SU-DHL-6 (cell line): Measurements from ENCODE around the gene ABCC12.

Experiments
- CTCF ChIP-seq: fragments of 200-600 bp; sonication (generic); IDR thresholded peaks from one replicate; pipeline ENCODE4 v1.5.1; 2017; ENCODE audit warnings: antibody characterized with exemption, mild to moderate bottlenecking, low read length, moderate library complexity; ENCODE audit not compliant: insufficient read depth, poor library complexity, severe bottlenecking
- EZH2phosphoT487 ChIP-seq: fragments of 200-600 bp; sonication (generic), shearing (Covaris generic); conservative IDR thresholded peaks from 2 replicates; pipeline ENCODE4 v1.6.1; 2018; ENCODE audit warnings: mild to moderate bottlenecking, antibody characterized with exemption, low read length, moderate library complexity, mixed read lengths

GRCh38 chr16:48124266-48124665 lies 31.5 kb downstream of the ABCC12 start:
- TF ChIP-seq CTCF (no peak), EZH2phosphoT487 (no peak)
